Stimulated activated CD8-positive, alpha-beta memory T cell treated with anti-CD3 and anti-CD28 coated beads, Interleukin-15, amount 100 ng/mL, for 24 hours (primary cell): ENCODE data around the gene OSBPL9.
"Not testable (repeated sequence)": the region's sequence is repeated elsewhere in the genome, so short reads cannot be mapped to it uniquely, and the experiment has no call there.

Source experiments
- DNase-seq: peaks from one replicate; pipeline ENCODE4 v3.0.0-alpha.2; 2020; ENCODE audit warnings: low read depth

Gene OSBPL9

DNA sequence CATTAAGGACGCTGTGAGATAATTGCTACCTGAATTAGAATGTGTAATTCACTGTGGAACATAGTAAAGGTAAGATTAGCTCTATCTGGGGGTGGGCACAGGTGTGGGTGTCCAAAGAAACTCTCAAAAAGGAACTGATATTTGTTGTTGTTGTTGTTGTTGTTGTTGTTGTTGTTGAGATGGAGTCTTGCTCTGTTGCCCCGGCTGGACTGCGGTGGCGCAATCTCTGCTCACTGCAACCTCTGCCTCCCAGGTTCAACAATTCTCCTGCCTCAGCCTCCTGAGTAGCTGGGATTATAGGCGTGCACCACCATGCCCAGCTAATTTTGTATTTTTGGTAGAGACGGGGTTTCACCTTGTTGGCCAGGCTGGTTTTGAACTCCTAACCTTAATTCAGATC, 6.8 kb upstream of the OSBPL9 start:
- not testable (repeated sequence) for DNase-seq

DNA sequence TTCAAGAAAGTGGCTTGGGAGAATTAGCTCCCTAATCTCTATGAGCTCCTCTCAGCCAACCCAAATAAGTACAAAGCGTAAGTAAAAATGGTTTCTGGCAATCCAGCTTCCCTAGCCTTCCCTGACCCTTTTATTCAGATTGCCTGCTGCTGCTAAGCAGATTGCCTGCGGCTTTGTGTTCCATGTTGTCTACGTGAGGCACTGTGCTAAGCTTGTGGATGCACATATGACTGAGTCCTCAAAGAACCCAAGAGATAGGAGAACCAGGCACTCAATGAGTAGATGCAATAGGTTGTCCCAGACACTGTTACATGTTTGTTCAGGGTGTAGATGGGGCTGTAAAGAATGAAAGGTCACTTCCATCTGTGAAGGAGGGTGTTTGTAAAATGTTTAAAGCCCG, 6.3 kb upstream of the OSBPL9 start:
- no peak for DNase-seq

DNA sequence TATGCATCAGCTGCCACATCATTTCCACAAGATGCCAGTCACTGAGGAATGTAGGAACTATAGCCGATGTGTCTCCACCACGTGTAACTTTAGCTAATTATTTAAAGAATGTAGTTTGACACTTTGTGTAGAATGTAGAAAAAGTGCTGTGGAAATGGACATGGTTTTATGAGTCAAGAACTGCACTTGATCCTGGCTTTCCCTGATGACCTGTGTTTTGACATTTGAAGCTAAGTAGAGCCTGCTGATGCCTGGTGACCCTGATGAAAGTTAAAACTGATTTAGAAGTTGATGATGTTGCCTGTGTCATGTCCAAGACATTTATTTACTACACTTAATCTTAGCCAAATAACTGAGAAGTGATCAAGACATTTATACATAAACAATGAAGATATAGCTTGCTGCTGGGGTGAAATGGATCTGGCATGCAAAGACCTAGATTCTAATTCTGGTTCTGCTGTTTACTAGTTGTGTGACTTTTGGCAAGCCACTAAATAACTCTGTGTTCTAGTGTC, 4.4 kb upstream of the OSBPL9 start:
- DNase-seq = no peak

DNA sequence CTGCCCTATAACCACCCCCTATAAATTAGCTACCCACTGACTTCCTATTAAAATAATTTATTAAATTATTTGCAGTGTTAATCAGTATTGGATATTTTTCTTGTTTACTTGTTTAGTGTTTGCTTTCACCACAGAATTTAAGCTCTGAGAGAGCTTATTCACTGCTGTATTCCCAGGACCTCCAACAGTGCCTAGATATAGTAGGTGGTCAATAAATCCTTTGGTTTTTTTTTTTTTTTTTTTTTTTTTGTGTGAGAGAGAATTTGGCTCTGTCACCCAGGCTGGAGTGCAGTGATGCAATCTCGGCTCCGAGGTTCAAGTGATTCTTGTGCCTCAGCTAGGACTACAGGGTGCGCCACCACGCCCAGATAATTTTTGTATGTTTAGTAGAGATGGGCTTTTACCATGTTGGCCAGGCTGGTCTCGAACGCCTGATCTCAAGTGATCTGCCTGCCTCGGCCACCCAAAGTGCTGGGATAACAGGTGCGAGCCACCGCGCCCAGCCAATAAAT, 1.1 kb upstream of the OSBPL9 start:
- no peak for DNase-seq

DNA sequence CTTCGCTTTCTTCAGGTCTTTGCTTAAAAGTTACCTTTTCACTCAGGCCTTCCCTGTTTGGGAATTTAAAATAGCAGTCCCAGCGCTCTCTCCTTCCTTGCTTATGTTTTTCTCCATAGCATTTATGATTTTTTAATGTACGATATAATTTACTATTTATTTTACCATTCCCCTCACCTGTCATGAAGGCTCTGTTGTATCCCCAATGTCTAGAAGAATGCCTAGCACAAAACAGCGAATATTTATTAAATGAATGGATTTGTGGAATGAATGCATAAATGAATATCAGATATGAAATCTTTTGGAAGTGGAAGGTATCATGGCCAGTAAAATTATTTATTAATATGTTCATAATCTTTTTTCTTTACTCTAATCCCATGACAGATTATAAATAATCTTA, 402 bp upstream of the OSBPL9 start:
- DNase-seq = no peak

DNA sequence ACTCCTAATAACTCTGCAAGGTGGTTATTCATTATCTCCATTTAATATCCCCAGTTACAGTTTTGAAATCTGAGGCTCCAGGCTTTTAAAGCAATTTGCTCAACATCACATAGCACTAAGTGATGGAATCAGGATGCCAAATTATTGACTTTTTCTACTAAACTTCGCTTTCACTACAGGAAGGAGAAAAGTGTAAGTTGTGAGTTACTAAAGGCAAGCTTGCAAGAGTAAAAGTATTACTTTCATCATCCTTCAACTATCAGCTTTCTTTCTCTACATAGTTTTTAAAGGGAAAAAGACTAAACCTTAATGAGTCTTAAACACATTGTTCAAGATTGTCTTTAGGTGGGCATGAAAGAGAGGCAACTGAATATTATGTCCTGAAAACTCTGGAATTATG, 1.8 kb downstream of the OSBPL9 start:
- DNase-seq = no peak

DNA sequence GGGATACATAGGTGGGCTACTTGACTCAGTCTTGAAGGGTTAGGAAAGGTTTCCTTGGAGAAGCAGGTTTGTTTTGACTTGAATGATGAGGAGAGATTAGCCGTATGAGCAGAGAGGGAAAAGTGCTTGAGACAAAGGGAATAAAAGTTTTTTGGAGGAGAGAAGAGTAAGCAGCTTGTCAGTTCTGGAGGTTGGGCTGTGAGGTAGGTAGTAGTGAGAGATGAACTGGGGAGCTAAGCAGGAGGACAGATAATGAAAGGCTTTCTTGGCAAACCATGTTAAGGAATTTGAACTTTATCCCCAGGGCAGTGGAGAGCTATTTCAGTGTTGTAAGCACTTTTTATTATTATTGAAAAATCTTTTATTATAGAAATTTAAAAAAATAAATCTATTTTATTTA, 3.6 kb downstream of the OSBPL9 start:
- no peak for DNase-seq

DNA sequence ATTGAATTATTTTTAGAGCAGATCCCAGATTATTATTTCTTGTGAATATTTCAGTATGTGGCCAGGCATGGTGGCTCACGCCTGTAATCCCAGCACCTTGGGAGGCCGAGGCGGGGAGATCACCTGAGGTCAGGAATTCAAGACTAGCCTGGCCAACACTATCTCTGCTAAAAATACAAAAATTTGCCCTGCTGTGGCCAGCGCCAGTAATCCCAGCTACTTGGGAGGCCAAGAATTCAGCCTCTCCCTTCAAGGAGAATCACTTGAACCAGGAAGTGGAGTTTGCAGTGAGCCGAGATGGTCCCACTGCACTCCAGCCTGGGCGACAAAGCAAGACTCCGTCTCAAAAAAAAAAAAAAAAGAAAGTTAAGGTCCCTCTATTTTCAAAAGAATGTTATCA, 4.3 kb downstream of the OSBPL9 start:
- no peak for DNase-seq

DNA sequence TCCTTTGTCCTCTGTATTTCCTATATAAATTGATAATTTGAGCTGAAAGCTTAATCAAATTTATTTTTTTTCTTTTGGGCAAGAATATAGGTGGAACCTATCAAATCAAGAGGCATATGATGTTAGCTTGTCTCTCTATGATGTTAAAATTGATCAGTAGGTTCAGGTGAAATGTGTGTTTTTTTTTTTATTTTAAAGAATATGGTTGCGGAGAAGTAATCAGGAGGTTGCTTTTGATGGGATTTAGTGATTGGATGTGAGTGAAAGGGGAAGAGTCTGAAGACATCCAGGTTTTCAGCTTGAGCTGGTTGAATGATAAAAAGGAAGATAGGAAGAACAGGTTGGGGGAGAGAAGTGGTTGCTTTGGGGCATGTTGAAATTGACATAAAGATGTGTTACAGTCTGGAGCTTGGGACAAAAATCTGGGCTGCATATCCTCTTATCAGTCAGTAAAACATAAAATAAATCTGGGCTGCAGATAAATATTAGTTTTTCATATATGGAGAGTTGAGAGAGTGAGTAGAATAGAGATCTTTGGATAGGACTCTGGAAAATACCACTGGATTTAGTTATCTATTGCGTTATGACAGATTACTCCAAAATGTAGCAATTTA, 5.1 kb downstream of the OSBPL9 start:
- no peak for DNase-seq

DNA sequence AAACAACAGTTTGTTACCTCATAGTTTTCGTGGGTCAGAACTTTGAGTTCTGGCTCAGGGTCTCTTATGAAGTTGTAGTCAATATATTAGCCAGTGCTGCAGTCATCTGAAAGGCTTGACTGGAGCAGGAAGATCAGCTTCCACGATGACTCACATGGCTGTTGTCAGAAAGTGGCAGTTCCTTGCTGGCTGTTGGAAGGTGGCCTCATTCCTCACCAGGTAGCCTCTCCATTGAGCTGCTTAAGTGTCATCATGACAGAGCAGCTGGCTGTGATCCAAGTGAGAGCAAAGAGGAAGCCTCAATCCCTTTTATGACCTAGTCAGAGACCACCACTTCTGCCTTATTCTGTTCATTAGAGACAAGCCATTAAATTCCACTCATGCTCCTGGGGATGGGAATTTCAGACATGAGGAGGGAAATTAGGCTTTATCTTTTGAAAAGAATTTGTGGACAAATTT, 5.6 kb downstream of the OSBPL9 start:
- no peak for DNase-seq

DNA sequence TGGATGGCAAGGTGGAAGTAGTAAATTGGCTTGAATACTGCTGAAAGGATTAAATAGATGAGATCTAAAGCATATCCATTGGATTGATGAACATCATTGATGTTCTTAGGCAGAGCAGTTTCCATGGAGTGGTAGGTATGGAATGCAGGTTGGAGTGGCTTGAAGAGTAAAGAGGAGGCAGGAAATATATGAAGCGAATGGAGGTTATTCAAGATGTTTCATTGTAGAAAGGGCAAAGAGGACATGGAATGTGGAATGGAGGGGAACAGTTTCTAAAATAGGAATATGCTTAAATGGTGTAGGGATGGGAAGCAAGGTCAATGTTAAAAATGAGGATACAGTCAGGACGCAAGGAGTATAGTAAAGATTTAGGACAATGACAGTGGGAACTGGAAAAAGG, 6.1 kb downstream of the OSBPL9 start:
- no peak for DNase-seq

DNA sequence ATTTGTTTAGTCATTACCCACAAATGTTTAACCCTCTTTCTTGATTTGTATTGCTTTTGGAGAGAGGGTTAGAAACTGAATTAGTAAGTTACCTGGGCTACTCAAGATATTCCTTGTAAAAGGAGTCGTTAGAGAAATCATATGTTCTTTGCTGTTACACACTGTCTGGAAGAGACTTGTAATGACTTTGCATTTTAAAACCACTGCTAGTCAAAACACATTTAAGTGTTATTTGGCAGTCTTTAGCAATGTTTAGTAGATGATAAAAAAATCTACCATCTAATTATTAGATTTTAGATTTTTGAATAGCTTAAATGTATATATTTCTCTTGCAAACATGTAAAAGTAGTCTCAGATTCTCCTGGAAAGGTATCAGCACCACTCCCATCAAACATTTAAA, 6.6 kb downstream of the OSBPL9 start:
- no peak for DNase-seq

DNA sequence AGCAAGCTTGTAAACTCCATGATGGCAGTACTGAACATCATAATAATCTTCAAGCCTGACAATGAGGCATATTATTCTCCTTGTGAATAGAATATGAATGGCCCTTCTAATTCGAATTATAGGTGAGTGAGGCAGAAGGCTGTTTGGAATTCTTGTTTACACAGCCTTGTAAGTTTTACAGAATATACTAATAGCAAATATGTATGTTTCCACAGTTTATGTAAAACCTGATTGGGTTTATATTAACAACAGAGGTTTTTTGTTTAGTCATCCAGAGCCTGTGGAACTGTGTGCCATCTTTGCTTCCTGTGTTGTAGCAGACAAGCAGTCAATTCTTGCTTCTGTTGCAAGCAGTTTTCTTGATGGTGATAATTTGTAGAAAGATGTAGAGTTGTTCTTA, 8.0 kb downstream of the OSBPL9 start:
- no peak for DNase-seq

DNA sequence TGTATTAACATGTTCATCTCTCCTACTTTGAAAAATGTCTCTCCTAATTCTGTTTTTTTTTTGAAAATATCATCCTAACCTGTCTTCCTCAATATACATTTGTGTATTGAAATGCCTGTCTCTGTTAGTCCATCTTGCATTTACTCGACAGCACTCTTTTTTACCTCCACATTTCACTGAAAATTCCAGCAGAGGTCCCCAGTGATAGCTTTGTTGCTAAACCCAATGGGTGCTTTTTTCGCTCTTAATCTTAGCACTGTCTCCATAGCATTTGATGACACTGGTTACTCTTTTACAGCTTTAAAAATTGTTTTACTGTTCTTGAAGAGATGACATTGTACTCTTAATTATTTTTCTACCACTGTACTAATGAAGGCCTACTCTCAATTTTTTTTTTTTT, 10.8 kb downstream of the OSBPL9 start:
- DNase-seq = no peak

DNA sequence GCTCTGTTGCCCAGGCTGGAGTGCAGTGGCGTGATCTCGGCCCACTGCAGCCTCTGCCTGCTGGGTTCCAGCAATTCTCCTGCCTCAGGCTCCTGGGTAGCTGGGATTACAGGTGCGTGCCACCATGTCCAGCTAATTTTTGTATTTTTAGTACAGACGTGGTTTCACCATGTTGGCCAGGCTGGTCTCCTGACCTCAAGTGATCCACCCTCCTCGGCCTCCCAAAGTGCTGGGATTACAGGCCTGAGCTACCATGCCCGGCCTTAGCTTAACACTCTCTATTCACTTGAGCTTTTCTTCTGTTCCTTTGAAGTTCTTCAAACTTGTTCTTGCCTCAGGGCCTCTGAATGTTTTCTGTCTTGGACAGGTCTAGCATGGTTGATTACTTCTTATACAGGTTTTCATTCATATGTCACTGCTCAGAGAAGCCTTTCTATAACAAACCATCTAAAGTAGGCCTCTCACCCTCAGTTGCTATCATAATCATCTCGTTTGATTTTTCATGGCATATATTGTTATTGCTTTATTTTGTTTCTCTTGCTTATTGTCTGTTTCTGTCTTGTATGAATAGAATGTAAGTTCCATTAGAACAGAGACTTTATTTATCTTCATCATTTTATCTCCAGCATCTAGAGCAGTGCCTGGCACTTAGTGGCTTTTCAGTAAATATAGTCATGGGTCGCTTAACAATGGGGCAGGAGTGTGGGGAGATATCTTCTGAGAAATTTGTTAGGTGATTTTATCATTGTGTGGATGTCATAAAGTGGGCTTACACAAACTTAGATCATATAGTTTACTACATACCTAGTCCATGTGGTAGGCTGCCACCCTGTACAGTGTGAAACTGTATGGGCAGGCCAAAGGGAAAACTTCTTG, 12.1 kb downstream of the OSBPL9 start:
- no peak for DNase-seq

DNA sequence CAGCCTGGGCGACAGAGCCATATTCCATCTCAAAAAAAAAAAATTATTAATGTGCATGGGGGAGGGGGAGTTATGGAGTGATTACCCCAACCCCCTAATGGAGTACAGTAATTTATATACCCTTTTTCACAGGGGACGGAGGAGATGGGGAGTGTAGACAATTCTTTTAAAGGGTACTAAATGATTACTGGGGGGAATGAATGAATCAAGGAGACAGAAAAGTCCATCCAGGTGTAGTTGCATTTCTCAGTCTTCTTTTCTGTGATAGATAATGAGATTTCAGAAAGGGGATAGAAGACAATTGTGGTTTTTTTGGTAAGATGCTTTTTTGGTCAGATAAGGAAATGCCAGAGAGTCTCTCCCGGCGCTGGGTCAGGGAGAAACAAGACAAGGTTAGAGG, 13.0 kb downstream of the OSBPL9 start:
- DNase-seq = no peak

DNA sequence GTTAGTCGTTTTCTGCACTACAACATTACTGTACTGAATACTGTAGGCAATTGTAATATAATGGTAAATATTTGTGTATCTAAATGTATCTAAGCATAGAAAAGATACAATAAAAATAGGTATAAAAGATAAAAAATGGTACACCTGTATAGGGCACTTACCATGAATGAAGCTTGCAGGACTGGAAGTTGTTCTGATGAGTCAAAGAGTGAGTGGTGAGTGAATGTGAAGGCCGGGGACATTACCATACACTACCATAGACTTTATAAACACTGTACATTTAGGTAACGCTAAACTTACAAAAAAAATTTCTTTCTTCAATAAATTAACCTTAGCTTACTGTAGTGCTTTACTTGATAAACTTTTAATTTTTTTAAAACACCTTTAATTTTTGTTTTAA, 13.5 kb downstream of the OSBPL9 start:
- DNase-seq = no peak

DNA sequence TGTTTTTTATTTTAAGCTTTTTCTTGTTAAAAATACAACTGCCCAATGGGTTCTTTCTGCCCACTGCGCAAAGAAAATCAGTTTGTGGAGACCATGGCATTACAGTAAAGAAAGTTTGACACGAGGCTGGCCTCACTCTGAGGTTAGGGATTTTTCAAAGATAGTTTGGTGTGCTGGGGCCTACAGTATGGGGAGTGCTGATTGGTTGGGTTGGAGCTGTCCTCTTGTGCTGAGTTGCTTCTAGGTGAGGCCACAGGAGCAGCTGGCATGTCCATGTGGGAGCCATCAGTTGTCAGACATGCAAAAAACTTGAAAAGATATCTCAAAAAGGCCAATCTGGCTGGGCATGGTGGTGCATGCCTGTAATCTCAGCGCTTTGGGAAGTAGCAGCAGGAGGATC, 14.0 kb downstream of the OSBPL9 start:
- no peak for DNase-seq

DNA sequence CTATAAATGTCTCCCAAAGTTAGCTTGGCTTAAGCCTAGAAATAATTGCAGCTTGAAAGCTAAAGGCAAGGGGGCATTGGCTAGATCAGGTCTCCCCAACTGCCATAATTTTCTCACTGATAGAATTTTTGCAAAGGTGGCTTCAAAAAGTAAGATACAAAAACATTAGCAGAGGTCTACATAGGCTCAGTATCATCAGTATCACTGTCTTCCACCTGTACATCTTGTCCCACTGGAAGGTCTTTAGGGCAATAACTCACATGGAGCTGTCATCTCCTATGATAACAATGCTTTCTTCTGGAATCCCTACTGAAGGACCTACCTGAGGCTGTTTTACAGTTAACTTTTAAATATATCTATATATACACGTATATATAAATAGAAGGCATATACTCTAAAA, 14.9 kb downstream of the OSBPL9 start:
- DNase-seq = no peak

DNA sequence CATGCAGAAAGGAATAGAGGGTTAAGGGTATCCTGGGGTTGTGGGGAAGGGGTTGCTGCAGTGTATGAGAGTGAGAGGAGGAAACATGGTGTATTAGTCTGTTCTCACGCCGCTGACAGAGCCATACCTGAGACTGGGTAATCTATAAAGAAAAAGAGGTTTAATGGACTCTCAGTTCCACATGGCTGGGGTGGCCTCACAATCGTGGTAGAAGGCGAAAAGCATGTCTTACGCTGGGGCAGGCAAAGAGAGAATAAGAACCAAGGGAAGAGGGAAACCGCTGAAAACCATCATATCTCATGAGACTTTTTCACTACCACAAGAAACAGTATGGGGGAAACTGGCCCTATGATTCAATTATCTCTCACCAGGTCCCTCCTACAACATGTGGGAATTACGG, 17.7 kb downstream of the OSBPL9 start:
- DNase-seq = no peak

DNA sequence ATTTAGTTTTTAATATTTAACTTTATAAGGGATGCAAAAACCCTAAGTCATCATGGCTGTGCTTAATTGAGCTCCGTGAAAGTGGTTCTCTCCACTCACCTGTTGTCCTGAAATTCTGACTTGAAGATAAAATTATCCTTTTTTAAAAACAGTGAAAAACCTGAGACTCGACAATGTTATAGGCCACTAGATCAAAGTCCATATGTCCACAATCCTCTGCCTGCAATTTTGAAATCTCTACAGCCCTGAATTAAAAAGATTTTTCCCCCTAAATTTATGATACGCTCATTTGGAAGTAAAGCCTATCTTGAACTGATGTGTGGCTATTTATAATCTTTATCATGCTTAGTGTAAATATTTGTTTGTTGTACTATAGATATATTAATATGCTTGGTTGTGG, 18.7 kb downstream of the OSBPL9 start:
- DNase-seq = no peak

DNA sequence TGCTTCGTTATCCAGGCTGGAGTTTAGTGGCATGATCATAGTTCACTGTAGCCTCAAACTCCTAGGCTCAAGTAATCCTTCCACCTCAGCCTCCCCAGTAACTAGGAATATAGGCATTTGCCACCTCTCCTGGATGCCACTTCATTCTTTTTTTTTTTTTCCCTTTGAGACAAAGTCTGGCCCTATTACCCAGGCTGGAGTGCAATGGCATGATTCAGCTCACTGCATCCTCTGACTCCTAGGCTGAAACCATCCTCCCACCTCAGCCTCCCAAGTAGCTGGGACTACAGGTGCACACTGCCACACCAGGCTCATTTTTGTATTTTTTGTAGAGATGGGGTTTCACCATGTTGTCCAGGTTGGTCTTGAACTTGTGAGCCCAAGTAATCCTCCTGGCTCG, 19.3 kb downstream of the OSBPL9 start:
- no peak for DNase-seq

DNA sequence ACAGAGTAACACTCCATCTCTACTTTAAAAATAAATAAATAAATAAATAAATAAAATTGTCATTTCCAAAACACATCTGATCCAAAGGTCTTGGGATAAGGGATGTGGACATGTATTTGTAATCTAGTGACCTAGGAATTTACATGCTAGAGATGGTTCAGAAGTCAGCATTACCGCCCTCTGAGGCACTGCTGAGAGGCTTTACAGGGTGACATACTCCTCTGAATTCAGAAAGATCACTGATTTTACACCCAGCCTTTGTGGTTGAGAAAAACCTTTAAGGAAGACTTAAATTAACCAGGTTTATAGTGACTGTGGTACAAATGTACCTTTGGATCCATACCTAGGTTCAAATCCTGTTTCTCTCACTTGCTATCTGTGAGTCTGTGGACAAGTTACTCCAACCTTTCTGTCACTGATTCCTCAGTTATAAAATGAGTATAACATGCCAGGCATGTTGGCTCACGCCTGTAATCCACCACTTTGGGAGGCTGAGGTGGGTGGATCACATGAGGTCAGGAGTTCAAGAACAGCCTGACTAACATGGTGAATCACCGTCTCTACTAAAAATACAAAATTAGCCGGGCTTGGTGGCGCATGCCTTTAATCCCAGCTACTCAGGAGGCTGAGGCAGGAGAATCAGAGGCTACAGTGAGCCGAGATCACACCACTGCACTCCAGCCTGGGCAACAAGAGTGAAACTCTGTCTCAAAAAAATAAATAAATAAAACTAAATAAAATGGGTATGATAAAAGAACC, 20.1 kb downstream of the OSBPL9 start:
- DNase-seq = no peak
